Natural killer cell (primary cell): ENCODE measurements around the gene THRB. TPM values are rescaled to one million over a fixed set of nuclear protein-coding genes. Genes with fewer than 3 reads are reported as not detected.

Source experiments
- ATAC-seq, 3 donors: fragments of 150-1000 bp in 2 of 3; fragments of 200-7000 bp in 1 of 3; cut with Tn5 transposase; 1 replicate in 1 of 3; 2 replicates in 2 of 3; pipeline ENCODE4 v1.10.0; 2021; ENCODE audit warnings: mild to moderate bottlenecking in 2 of 3, moderate library complexity in 2 of 3
- DNase-seq, 2 donors: peaks; one replicate each; pipeline versions ENCODE4 v3.0.0 to v3.0.0-alpha.2; 2013 to 2021; ENCODE audit warnings: mixed read lengths in 1 of 2
- H3K27ac ChIP-seq: one replicate; pipeline ENCODE4 v1.5.1; 2013; ENCODE audit warnings: mild to moderate bottlenecking, low read length
- H3K27me3 ChIP-seq: one replicate; pipeline ENCODE4 v1.6.1; 2013; ENCODE audit warnings: low read length; ENCODE audit not compliant: control insufficient read depth, insufficient read depth
- H3K36me3 ChIP-seq: one replicate; pipeline ENCODE4 v1.6.1; 2013; ENCODE audit warnings: low read length; ENCODE audit not compliant: control insufficient read depth, insufficient read depth
- H3K4me1 ChIP-seq: one replicate; pipeline ENCODE4 v1.6.1; 2013; ENCODE audit warnings: low read length; ENCODE audit not compliant: control insufficient read depth, insufficient read depth
- H3K4me3 ChIP-seq: one replicate; pipeline ENCODE4 v1.5.1; 2013; ENCODE audit warnings: low read length
- H3K9me3 ChIP-seq: one replicate; pipeline ENCODE4 v1.6.1; 2013; ENCODE audit warnings: low read length; ENCODE audit not compliant: control insufficient read depth, insufficient read depth
- H3K27ac Mint-ChIP-seq, 2 donors: one replicate each; pipeline ENCODE4 v1.8.0; 2022; ENCODE audit warnings: mild to moderate bottlenecking in 2 of 2, mixed read lengths in 2 of 2, moderate library complexity in 1 of 2
- H3K27me3 Mint-ChIP-seq, 2 donors: one replicate each; pipeline ENCODE4 v1.8.0; 2022; ENCODE audit warnings: low read depth in 2 of 2, mixed read lengths in 2 of 2
- H3K36me3 Mint-ChIP-seq: one replicate; pipeline ENCODE4 v1.8.0; 2022; ENCODE audit warnings: mixed read lengths
- H3K4me1 Mint-ChIP-seq, 2 donors: one replicate each; pipeline ENCODE4 v1.8.0; 2022; ENCODE audit warnings: mixed read lengths in 2 of 2
- H3K4me3 Mint-ChIP-seq: one replicate; pipeline ENCODE4 v1.8.0; 2022; ENCODE audit warnings: mild to moderate bottlenecking, moderate library complexity, mixed read lengths
- H3K9me3 Mint-ChIP-seq, 2 donors: one replicate each; pipeline ENCODE4 v1.8.0; 2022; ENCODE audit warnings: mixed read lengths in 2 of 2
- CTCF ChIP-seq: fragments of 200-600 bp; IDR thresholded peaks from one replicate; pipeline ENCODE4 v1.8.0; 2022; ENCODE audit warnings: antibody characterized with exemption
- WGBS: methylation state at CpG from one replicate; pipeline ENCODE4 v1.1.7; 2013; ENCODE audit warnings: missing lambda C conversion rate; ENCODE audit not compliant: insufficient coverage; 5-methylcytosine and 5-hydroxymethylcytosine counted together
- intact Hi-C: fragments of 100-400 bp; cut with micrococcal nuclease; formaldehyde crosslinking; loops from one replicate; pipeline ENCODE4 v1.14.2; 2022
- total RNA-seq, 4 donors: library from RNA; stranded (reverse); fragments of 120-200 nt in 1 of 4; gene quantifications; one replicate each; pipeline versions ENCODE4 v1.2.3 to v1.2.4, GENCODE V29; 2013 to 2022

Gene THRB
- total RNA-seq, 3 donors from 2014 or later (not counting 1 experiment from before 2014, with no cell fraction given), result 0.05 TPM; not detected in 2

GRCh38 chr3:24101676-24102168 lies 392.9 kb downstream of the THRB start:
- H3K27me3 ChIP-seq, result no peaks in the 10 kb centered on the region
- H3K4me1 ChIP-seq, result no peaks in the 10 kb centered on the region
- no peak for TF ChIP-seq CTCF
- no peaks in the 10 kb centered on the region for H3K36me3 Mint-ChIP-seq
- 90% methylated on average over 2 of the region's 2 CpGs for WGBS
- intact Hi-C loops, result no loop called here
- H3K4me3 Mint-ChIP-seq, result no peak overlapping the region
- DNase-seq (no peak), ATAC-seq (no peak)
- H3K36me3 ChIP-seq, result no peaks in the 10 kb centered on the region
- H3K9me3 Mint-ChIP-seq, result peaks cover 0 to 2% of the 10 kb centered on the region in 2 donors
- no peaks in the 10 kb centered on the region for H3K4me1 Mint-ChIP-seq
- no peaks in the 10 kb centered on the region for H3K27me3 Mint-ChIP-seq
- no peaks in the 10 kb centered on the region for H3K9me3 ChIP-seq
- no peak overlapping the region for H3K27ac ChIP-seq
- H3K27ac Mint-ChIP-seq, result no peak overlapping the region
- H3K4me3 ChIP-seq, result no peak overlapping the region

- Mint-ChIP-seq H3K27me3 (no peaks in the 10 kb centered on the region), H3K9me3 (peaks cover 0 to 2% of the 10 kb centered on the region in 2 donors), H3K4me1 (no peaks in the 10 kb centered on the region), H3K27ac (no peak overlapping the region), H3K4me3 (no peak overlapping the region), H3K36me3 (no peaks in the 10 kb centered on the region)
- Histone ChIP-seq H3K27ac (no peak overlapping the region), H3K4me1 (no peaks in the 10 kb centered on the region), H3K27me3 (no peaks in the 10 kb centered on the region), H3K9me3 (no peaks in the 10 kb centered on the region), H3K4me3 (no peak overlapping the region), H3K36me3 (no peaks in the 10 kb centered on the region)
- DNase-seq (no peak), ATAC-seq (no peak)
- intact Hi-C loops, result no loop called here
- TF ChIP-seq CTCF, result no peak
- WGBS, result 91% methylated on average over 11 of the region's 11 CpGs
Measured at GRCh38 chr3:24100696-24101402, 393.8 kb downstream of the THRB start.

GRCh38 chr3:24096695-24097290 lies 397.9 kb downstream of the THRB start:
- Mint-ChIP-seq H3K27me3 (no peaks in the 10 kb centered on the region), H3K27ac (no peak overlapping the region), H3K9me3 (peaks cover 0 to 3% of the 10 kb centered on the region in 2 donors), H3K4me1 (no peaks in the 10 kb centered on the region), H3K36me3 (no peaks in the 10 kb centered on the region), H3K4me3 (no peak overlapping the region)
- Histone ChIP-seq H3K27ac (no peak overlapping the region), H3K27me3 (no peaks in the 10 kb centered on the region), H3K4me1 (no peaks in the 10 kb centered on the region), H3K9me3 (no peaks in the 10 kb centered on the region), H3K36me3 (no peaks in the 10 kb centered on the region), H3K4me3 (no peak overlapping the region)
- DNase-seq (no peak), ATAC-seq (no peak)
- no peak for TF ChIP-seq CTCF
- intact Hi-C loops, result no loop called here
- WGBS, result 88% methylated on average over 6 of the region's 6 CpGs
